CD4-positive, alpha-beta T cell treated with Interferon alpha-2 for 1 hour (primary cell): ENCODE data around the gene AUTS2.
A peak's percentile ranks its signal among the peaks of the same experiment; 100 is the strongest.
"Not testable (repeated sequence)": the region's sequence is repeated elsewhere in the genome, so short reads cannot be mapped to it uniquely, and the experiment has no call there.

ENCODE experiments used
- DNase-seq, 2 donors: peaks; one replicate each; pipeline ENCODE4 v3.0.0-alpha.2; 2020 to 2022

The AUTS2 gene

DNA sequence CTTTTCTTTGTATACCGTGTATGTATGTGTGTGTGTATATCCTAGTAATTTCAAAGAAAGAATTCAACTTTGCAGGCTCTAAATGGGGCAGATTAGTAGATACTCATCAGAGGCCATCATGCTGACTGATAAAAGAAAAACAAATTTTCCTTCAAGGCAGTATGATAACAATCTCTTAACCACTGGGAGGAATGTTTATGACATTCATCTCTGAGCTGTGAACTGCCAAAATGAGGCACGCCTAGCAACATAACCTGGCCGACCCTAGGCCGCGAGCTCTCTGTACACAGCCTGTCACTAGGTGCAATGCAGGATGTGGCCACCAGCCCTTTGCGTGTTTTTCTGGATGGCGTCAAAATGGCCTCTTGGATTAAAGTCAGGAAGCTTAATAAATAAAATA lies 1190.0 kb downstream of the AUTS2 start:
- DNase-seq, result peak; percentile 14 to 66

DNA sequence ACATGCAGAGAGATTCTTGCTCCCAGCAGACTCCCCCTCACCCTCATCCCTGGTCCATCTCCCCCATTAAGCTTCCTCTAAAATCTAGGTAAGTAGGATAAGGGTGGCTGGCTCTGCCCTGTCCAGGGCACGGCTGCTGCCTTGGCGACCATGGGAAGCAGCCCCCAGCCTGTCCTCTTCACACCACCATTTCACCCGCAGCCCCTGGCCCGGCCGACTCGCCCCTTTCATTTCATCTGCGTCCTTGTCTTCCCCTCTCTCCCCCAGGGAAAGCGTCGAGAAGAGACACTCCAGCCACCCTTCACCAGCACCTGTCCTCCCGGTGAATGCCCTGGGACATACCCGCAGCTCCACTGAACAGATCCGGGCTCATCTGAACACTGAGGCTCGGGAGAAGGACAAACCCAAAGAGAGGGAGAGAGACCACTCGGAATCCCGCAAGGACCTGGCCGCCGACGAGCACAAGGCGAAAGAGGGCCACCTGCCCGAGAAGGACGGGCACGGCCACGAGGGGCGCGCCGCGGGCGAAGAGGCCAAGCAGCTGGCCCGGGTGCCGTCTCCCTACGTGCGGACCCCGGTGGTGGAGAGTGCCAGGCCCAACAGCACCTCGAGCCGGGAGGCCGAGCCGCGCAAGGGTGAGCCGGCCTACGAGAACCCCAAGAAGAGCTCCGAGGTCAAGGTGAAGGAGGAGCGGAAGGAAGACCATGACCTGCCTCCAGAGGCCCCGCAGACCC lies 1191.4 kb downstream of the AUTS2 start:
- no peak for DNase-seq

DNA sequence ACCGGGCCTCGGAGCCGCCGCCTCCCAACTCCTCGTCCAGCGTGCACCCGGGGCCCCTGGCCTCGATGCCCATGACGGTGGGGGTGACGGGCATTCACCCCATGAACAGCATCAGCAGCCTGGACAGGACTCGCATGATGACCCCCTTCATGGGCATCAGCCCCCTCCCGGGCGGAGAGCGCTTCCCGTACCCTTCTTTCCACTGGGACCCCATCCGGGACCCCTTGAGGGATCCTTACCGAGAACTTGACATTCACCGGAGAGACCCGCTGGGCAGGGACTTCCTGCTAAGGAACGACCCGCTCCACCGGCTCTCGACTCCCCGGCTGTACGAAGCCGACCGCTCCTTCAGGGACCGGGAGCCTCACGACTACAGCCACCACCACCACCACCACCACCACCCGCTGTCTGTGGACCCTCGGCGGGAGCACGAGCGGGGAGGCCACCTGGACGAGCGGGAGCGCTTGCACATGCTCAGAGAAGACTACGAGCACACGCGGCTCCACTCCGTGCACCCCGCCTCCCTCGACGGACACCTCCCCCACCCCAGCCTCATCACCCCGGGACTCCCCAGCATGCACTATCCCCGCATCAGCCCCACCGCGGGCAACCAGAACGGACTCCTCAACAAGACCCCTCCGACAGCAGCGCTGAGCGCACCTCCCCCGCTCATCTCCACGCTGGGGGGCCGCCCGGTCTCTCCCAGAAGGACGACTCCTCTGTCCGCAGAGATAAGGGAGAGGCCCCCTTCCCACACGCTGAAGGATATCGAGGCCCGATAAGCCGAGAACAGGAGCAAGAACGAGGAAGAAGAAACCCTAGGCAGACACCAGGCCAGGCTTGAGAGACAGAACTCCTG lies 1192.2 kb downstream of the AUTS2 start:
- no peak for DNase-seq

DNA sequence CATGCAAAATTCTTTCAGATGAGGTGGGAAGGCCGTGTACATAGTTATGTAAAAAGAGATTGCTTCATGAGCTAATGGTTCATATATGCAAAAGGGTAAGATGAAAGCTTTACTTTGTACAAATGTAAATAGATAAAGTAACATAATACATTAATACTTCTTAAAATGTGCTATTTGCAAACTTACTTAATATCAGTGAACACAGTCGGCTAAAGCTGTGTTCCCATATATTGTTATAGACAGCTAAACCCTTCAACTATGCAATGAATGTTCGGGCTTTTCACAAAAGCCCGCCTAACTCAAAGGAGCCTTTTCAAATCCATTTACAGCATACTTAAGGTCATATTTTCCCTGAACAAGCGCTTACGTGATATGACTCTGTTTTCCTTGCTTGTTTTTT lies 1193.1 kb downstream of the AUTS2 start:
- no peak for DNase-seq

DNA sequence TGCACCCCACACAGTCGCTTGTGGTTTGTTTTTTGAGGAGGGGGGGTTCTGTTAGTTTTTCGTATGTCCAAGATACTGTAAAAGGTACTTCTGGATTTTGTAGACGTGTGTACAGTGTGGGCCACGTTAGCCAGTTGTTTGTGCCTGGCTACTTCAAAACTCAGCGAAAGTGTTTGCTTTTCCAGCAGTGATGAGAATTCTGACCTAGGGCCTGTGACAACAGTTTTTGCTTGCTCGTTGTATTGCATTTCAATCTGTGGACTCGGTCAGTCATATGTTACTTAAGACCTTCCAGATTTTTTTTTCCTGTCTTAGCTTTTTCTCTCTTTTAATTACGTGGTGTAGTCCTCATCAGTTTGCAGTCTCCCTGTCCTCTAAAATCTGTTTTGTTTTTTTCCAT lies 1194.8 kb downstream of the AUTS2 start:
- no peak for DNase-seq

DNA sequence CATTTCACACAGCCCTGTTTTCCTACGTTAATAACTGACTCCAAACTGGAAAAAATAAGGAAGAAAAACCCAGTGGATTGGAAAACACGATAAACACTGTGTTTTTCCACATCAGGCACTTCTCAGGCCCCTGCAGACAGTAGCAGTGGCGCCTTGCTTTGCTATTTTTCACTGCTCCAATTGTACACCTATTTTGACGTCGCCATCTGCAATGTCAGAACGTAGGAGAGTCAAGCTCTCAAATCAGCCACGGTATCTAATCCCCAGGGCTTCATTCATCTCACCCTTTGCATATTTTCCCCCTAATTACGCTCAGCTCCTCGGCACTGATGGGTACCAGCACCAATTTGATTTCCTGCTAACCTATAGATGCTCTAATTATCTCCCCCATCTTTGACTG lies 1195.5 kb downstream of the AUTS2 start:
- DNase-seq, result no peak

DNA sequence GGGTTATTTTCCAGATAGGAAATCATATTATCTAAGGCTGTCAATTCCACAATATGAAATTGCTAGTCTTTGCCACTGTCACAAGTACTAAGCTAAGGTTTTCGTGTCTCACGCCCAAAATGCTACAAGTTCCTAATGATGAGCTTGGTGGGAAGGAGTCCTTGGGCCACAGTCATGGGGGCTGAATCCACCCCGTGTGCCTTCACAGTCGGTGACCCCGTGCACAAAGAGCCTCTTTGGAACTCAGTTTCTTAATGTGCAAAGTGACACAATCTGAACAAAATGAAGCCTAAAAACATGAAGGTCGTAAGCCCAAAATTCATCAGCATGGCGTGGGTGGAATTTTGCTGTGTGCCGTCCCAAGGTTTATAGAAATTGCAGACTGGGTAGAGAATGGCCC lies 1196.7 kb downstream of the AUTS2 start:
- DNase-seq, result no peak

DNA sequence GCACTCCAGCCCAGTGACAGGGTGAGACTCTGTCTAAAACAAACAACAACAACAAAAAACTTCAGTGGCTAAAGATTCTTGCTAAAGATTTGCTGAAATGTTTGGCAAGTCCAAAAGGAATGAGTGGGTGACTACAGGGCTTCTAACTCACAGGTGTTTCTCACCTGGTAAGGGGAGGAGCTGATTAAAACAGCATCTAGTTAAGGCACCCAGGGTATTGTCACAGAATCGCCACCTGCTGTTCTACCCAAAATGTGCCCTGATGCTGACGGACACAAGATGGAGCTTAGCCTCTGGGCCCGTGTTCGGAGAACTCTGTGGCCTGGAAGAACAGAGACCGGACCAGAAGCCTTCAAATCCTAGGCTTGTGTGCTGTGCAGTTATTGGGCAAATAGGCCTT lies 1197.7 kb downstream of the AUTS2 start:
- no peak for DNase-seq

DNA sequence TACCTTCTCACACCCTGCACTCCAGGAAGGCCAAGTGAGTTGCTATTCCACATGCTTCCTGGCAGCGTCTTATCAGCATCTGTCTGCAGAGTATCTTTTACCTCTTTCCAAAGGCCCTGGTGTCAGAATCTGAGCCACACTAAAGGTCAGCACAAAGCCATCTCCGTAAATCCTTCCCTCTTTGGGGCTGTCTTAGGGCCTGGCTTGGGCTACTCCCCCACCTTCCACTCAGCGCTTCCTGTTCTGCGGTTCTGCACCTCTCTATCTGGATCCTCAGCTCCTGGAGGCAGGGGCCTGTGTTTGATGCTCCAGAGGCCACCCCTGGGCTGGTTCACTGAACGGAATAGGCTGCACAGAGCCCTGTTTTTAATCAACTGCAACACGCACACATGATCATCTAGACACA lies 1198.8 kb downstream of the AUTS2 start:
- no peak for DNase-seq

DNA sequence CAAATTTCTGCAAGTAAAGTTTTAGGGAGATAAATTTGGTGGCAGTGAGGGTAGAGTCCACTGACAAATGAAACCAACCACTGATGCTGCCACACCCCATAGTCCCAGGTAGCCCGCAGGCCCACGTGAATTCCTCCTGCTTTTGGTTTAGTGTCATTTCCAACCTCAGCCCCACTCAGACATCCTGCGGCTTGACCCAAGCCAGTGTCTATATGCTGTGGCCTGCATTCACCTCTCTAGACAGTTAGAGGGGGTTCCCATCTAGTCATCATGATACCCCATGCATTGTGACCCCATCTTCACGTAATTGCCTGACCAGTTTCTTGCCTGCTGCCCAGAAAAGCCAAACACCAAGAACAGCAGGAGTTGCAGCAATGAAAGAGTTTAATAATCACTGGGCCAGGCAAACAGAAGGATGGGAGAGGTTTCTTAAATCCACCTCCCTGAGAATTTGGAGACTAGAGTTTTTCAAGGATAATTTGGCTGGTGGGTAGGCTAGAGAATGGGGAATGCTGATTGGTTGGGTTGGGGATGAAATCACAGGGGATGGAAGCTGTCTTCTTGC lies 1201.6 kb downstream of the AUTS2 start:
- no peak for DNase-seq

DNA sequence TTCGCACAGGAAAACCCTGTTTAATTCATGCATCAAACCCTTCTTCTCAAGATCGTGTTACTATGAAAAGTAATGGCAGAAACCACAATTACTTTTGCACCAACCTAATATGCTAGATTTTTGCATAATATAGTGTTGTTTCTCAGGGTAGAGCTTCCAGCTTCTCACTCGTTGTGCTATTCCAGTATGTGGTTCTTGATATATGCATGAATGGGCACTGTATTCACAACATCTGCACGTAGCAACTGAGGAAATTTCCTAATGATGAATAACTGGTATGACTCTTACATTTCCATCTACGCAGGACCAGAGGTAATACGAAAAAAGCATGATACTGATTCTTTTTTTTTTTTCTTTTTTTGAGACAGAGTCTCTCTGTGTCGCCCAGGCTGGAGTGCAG lies 1207.1 kb downstream of the AUTS2 start:
- no peak for DNase-seq

DNA sequence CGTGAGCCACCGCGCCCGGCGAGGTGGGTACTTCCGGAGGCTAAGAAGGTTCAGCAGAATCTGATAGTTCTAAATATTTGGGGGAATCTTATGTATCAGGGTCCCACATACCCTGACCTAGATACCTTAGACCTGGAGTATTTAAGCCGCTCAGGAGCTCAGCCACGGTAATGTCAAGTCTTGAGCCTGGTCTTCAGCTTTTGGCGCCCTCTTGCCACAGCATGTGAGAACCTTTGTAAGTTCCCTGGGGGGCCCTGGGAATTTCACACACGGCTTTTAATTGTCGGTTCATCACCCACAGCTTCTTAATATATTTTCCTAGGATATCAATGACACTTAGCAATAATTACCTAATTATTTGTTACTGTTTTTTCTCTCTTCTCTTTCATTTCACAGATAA lies 1209.4 kb downstream of the AUTS2 start:
- DNase-seq, result no peak

DNA sequence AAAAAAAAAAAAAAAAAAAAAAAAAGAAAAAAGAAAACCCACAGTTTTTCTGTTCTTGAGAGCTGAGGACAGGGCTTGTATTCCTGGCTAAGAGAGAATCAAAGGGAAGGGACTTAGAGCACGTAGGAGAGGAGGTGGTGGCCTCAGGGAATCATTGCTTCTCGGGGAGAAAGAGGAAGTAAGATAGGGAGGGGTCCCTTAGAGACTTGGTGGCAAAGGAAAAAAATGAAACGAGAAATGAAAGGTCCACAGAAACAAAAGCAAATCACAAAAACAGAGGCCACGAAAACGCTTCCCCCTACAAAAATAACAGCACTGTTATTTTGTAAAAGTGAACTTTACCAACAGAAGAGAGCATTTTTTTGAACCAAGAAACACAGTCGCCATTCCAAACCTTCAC lies 1210.6 kb downstream of the AUTS2 start:
- no peak for DNase-seq

DNA sequence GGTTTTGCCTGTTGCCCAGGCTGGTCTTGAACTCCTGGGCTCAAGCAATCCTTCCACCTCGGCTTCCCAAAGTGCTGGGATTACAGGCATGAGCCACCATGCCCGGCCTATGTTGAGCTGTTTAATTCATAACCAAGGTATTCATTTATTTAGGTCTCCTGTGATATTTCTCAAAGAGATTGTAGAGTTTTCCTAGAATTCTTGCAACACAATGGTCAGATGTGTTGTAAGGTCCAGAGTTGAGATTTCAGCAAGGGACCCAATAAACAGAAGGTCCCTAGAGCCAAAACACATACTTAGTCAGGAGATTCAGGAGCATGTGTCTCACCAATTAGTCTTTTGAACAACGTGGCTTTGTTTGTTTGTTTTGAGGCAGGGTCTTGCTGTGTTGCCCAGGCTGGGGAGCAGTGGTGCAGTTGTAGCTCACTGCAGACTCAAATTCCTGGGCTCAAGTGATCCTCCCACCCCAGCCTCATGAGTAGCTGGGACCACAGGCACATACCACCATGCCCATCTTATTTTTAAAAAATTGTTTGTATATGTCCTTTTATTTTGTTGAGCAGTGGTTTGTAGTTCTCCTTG lies 1212.4 kb downstream of the AUTS2 start:
- no peak for DNase-seq

DNA sequence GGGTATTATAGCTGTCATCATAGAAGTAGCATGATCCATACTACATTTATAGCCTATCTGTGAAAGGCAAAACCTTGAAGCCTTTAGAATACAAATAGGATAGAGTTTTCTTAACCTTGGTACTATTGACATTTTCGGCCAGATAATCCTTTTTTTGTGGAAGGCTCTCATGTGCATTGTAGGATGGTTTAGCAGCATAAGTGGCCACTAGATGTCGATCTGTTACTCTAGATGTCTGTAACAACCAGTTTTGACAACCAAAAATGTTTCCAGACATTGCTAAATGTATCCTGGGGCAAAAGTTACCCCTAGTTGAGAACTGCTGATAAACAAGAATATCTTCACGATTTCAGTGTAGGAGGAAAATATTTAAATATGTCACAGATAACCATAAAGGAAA lies 1214.2 kb downstream of the AUTS2 start:
- DNase-seq, result no peak

DNA sequence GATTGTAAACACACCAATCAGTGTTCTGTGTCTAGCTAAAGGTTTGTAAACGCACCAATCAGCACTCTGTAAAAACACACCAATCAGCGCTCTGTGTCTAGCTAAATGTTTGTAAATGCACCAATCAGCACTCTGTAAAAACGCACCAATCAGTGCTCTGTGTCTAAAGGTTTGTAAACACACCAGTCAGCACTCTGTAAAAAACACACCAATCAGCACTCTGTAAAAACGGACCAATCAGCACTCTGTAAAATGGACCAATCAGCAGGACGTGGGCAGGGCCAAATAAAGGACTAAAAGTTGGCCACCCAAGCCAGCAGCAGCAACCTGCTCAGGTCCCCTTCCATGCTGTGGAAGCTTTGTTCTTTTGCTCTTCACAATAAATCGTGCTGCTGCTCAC lies 1224.2 kb downstream of the AUTS2 start:
- not testable (repeated sequence) for DNase-seq

DNA sequence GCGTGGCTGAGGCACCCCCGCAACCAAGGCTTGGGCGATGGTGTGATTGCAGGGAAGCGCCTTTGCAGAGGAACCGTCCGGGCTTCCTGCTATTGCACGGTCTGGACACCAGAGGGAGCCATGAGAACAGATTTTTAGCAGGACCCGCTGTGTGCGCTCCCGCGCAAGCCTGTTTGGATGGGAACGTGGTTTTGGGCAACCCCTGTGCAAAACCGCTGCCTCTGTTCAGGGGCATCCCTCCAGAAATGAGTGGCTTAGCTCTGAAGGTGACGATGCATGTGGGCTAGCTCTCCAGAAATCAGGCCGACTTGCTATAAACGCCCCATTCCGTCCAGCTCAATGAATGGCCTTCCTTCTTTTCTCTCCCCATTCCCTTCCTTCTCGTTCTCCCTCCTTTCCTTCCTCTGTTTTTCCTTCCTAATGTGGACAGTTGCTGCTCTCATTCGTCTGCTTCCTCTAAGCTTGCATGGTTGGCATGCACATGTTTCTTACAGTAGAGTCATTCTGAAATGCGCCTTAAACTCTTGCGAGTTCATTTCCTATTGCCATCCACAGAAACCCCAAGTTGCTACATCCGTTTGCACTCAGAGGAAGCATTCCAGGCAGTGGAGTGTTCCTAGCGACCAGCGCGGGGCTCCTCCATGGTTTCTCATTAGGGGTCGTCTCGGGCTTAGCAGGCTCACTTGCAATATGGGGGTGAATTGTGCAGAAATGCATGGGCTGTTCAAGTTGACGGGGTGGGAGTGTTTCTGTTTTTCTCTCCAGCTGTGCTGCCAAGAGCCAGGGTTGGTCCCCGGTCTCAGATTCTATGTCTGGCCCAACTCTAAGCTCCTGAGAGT lies 1231.2 kb downstream of the AUTS2 start:
- peak; percentile 18 to 57 for DNase-seq

DNA sequence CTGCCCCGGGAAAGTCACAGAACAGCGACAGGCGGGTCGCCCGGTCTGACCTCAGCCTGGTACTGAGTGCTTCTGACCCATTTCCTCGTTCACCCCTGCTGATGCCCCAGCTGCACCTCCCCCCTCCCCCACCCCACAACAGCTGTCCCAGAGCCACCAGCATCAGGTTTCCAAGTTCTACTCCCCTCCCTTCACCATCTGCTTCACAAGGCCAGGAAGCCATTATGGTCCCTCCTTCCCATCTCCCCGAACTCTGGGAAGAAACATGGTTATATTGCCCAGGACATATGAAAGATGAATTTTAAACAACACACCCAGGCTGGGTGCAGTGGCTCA lies 1231.8 kb downstream of the AUTS2 start:
- no peak for DNase-seq

DNA sequence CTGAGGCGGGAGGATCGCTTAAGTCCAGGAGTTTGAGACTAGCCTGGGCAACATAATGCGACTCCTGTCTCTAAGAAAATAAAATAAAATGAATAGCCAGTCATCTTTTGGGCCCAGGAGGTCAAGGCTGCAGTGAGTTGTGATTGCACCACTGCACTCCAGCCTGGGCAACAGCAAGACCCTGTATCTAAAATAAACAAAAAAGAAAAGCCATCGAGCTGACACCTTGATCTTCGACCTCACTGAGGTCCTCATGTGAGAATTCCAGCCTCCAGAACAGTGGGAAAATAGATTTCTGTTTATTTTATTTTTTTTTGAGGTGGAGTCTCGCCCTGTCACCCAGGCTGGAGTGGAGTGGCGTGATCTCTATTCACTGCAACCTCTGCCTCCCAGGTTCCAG lies 1232.2 kb downstream of the AUTS2 start:
- DNase-seq, result no peak

DNA sequence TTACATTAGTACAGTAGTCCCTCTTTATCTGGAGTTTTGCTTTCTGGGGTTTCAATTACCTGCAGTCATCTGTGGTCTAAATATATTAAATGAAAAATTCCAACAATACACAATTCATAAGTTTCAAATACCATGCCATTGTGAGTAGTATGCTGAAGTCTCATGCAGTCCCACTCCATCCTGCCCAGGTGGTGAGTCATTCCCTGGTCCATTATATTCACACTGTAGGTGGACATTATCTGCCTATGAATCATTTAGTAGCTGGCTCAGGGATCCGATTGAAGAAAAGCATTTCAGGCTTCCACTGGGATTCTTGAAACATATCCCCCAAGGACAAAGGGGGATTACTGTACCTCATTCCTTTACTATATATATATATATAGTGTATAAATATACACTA lies 1235.5 kb downstream of the AUTS2 start:
- DNase-seq, result no peak

DNA sequence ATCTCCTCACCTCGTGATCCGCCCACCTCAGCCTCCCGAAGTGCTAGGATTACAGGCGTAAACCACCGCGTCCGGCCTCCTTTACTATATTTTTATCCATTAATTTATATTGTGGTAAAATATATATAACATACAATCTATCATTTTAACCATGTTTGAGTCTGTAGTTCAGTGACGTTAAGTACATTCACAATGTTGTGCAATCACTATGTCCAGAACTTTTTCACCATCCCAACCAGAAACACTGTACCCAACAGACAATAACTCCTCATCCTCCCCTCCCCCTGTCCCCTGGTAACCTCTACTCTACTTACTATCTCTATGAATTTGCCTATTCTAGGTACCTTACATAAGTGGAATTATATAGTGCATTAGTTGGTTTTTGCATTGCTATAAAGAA lies 1236.1 kb downstream of the AUTS2 start:
- DNase-seq, result no peak

DNA sequence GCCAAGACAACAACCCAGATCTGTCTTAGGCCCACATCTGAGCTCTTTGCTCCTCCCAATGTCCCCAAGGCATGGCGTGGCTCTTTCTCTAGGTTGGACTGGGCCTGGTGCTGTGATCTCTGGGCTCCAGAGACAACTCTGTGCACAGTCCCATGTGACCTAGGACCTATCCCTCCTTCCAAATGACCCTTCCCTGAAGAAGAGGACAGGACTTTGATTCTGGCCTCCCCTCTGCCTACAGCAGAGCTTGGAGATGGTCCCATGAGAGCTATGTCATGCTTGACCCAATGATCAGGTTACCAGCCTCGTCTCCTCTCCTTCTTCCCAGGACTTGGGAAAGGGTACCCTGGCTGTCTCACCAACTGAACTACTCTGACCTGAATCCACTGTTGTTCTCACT lies 1237.4 kb downstream of the AUTS2 start:
- no peak for DNase-seq

DNA sequence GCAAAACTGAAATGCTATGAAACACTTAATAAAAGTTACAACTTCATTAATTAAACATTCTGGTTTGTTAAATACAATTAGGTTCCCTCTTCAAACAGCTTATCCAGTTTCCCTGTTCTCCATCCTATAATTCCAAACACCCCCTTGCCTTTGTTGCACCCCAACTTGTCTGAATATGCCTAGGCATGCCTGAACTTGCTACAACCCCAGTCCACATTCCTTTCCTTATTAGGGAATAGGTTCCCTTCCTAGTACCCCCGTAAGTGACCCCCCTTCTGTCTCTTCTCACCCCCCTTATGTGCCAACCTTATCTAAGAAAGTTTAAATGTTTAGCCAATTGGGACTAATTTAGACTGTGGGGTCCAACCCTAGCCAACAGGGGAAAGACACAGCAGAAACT lies 1238.0 kb downstream of the AUTS2 start:
- no peak for DNase-seq
